GM13976 (cell line): ENCODE measurements around the gene CCBE1.

Experiments used
- DNase-seq: peaks from one replicate; pipeline ENCODE4 v3.0.0; 2012; ENCODE audit warnings: low spot score
- in situ Hi-C: fragments of 300-500 bp; cut with MboI; formaldehyde crosslinking; loops from one replicate; pipeline ENCODE4 v1.12.0; 2022; ENCODE audit warnings: low sequenced_read_pairs, mixed read lengths, inconsistent platforms; ENCODE audit not compliant: unreplicated experiment
- TF ChIP-seq, protein P1 (sequence below): IDR thresholded peaks from 2 replicates; pipeline ENCODE4 v1.5.1; 2012; ENCODE audit warnings: borderline replicate concordance, mild to moderate bottlenecking; ENCODE audit not compliant: insufficient read depth; ENCODE audit errors: extremely low read depth, missing control alignments, control extremely low read depth

CCBE1 gene

GRCh38 chr18:59460072-59460420 is 237.2 kb downstream of the CCBE1 start:
- in situ Hi-C loops, result no loop called here
- TF ChIP-seq, protein P1, sequence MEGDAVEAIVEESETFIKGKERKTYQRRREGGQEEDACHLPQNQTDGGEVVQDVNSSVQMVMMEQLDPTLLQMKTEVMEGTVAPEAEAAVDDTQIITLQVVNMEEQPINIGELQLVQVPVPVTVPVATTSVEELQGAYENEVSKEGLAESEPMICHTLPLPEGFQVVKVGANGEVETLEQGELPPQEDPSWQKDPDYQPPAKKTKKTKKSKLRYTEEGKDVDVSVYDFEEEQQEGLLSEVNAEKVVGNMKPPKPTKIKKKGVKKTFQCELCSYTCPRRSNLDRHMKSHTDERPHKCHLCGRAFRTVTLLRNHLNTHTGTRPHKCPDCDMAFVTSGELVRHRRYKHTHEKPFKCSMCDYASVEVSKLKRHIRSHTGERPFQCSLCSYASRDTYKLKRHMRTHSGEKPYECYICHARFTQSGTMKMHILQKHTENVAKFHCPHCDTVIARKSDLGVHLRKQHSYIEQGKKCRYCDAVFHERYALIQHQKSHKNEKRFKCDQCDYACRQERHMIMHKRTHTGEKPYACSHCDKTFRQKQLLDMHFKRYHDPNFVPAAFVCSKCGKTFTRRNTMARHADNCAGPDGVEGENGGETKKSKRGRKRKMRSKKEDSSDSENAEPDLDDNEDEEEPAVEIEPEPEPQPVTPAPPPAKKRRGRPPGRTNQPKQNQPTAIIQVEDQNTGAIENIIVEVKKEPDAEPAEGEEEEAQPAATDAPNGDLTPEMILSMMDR, result no peak
- DNase-seq, result no peak

DNA sequence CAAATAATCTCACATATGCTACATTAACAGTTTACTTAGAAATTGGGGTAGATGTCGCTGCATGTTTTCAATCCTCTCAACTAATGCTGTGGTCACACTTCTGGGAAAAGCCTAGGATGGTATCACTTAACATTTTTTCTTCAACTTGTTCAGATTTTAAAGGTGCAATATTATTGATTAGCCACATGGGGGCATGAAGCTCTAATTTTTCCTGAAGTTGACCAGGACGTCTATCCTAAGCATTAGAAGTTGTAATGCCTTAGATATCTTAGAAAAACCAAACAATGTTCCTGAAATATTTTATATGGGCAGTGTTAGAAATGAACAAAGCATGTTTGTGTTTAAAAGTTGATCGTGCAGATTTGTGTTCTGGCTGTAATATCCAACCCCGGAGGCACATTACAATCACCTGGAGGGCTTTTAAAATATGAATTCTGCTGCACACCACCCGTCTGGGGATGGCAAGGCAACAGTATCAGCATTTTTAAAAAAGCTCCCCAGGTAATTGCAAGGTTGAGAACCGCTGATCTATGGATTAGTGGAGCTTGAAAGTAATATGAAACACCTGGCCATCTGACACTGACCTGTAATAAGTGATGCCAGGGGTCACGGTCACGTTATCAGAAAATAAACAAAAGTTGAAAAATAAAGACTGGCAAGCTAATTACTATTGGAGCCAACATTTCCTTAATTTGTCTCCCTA is 237.7 kb downstream of the CCBE1 start:
- in situ Hi-C loops, result no loop called here
- TF ChIP-seq, protein P1, result peak; percentile 48
- peak; percentile 52 for DNase-seq

GRCh38 chr18:59458575-59458974 is 238.6 kb downstream of the CCBE1 start:
- DNase-seq, result no peak
- TF ChIP-seq, protein P1, result no peak
- in situ Hi-C loops, result no loop called here

GRCh38 chr18:59456657-59457056 is 240.6 kb downstream of the CCBE1 start:
- no peak for DNase-seq
- in situ Hi-C loops, result no loop called here

GRCh38 chr18:59455728-59456276 is 241.4 kb downstream of the CCBE1 start:
- in situ Hi-C loops, result no loop called here
- no peak for DNase-seq

More at GRCh38 chr18:59456657-59457056, 240.6 kb downstream of the CCBE1 start:
- TF ChIP-seq, protein P1, result no peak

GRCh38 chr18:59454909-59455727 is 242.1 kb downstream of the CCBE1 start:
- DNase-seq, result no peak
- in situ Hi-C loops, result no loop called here
- TF ChIP-seq, protein P1, result no peak

More at GRCh38 chr18:59455728-59456276, 241.4 kb downstream of the CCBE1 start:
- TF ChIP-seq, protein P1, result no peak
